GM19328 (cell line): ENCODE results near the gene CAMK1.
A peak's percentile ranks its signal among the peaks of the same experiment; 100 is the strongest.
"Not testable (repeated sequence)": the region's sequence is repeated elsewhere in the genome, so short reads cannot be mapped to it uniquely, and the experiment has no call there.

ENCODE experiments used
- ATAC-seq: cut with Tn5 transposase; IDR thresholded peaks from one replicate; pipeline ENCODE4 v1.9.1; 2021; ENCODE audit warnings: mild to moderate bottlenecking, moderate library complexity; ENCODE audit not compliant: unreplicated experiment

Gene CAMK1

GRCh38 chr3:9776896-9777693 lies 7.3 kb upstream of the CAMK1 start:
- no peak for ATAC-seq

- ATAC-seq: not testable (repeated sequence)
These were observed 1.3 kb upstream of the CAMK1 start for GRCh38 chr3:9771007-9771406.

- no peak for ATAC-seq
These were observed 597 bp upstream of the CAMK1 start for GRCh38 chr3:9770276-9770812.

GRCh38 chr3:9769012-9769411 lies 735 bp downstream of the CAMK1 start:
- no peak for ATAC-seq

GRCh38 chr3:9768141-9768775 lies 1.5 kb downstream of the CAMK1 start:
- ATAC-seq: no peak

GRCh38 chr3:9767418-9767817 lies 2.3 kb downstream of the CAMK1 start:
- ATAC-seq: no peak

- ATAC-seq: no peak
These were observed 3.9 kb downstream of the CAMK1 start for GRCh38 chr3:9765865-9766264.

GRCh38 chr3:9762871-9763270 lies 6.9 kb downstream of the CAMK1 start:
- ATAC-seq: no peak

- no peak for ATAC-seq
These were observed 7.8 kb downstream of the CAMK1 start for GRCh38 chr3:9761919-9762318.

GRCh38 chr3:9760779-9761505 lies 8.8 kb downstream of the CAMK1 start:
- ATAC-seq: no peak

GRCh38 chr3:9757427-9757826 lies 12.3 kb downstream of the CAMK1 start:
- no peak for ATAC-seq

- no peak for ATAC-seq
These were observed 15.1 kb downstream of the CAMK1 start for GRCh38 chr3:9754678-9755077.

- ATAC-seq: no peak
These were observed 19.0 kb downstream of the CAMK1 start for GRCh38 chr3:9750556-9751411.

- ATAC-seq: peak; percentile 92
These were observed 19.8 kb downstream of the CAMK1 start, which contains the start of gene OGG1 for GRCh38 chr3:9749645-9750555. Gene OGG1 (plus strand): TSS chr3:9749952. CDS start chr3:9750287, 335 bp downstream.

GRCh38 chr3:9749296-9749644 lies 20.5 kb downstream of the CAMK1 start:
- ATAC-seq: no peak

GRCh38 chr3:9748031-9748430 lies 21.7 kb downstream of the CAMK1 start:
- no peak for ATAC-seq

- no peak for ATAC-seq
These were observed 22.5 kb downstream of the CAMK1 start for GRCh38 chr3:9747267-9747666.

GRCh38 chr3:9746330-9746729 lies 23.4 kb downstream of the CAMK1 start:
- ATAC-seq: no peak

- no peak for ATAC-seq
These were observed 24.2 kb downstream of the CAMK1 start for GRCh38 chr3:9745521-9745920.

GRCh38 chr3:9744162-9744561 lies 25.6 kb downstream of the CAMK1 start:
- ATAC-seq: no peak
